DMS 273 treated with DMSO at 0.1 percent for 48 hours (cell line): ENCODE measurements around the gene WDR3.
A peak's percentile ranks its signal among the peaks of the same experiment; 100 is the strongest.
"Not testable (repeated sequence)": the region's sequence is repeated elsewhere in the genome, so short reads cannot be mapped to it uniquely, and the experiment has no call there.

Experiments
- DNase-seq: peaks from one replicate; lab custom pipeline; 2025; lab: John Stamatoyannopoulos, UW

The WDR3 gene

GRCh38 chr1:117929343-117930172, at the start of gene WDR3, which contains the start of gene GDAP2:
Gene WDR3, plus strand, starts transcription at chr1:117929739. Its CDS starts 3,581 bp downstream, at chr1:117933320.
Gene GDAP2, minus strand, starts transcription at chr1:117929621. Its CDS starts 9,264 bp downstream, at chr1:117920357.
- peak; percentile 93 for DNase-seq

DNA sequence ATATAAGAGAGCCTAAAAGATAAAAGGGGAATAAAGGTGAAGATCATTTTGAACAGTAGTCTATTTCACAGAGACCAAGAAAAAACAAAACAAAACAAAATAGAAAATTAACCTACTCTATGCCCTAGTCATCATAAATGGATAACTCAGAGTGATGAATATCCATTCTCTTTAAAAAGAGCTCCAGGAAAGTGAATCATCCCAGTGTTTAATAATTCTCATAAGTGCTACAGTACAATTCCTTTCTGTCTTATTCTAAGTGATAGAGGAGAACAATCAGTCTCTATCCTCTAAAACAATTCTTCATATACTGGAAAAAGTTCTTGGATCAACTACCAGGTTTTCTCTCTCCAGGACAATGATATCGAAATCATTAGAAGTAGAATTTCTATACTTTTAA, 45.9 kb upstream of the WDR3 start:
- DNase-seq, result no peak

GRCh38 chr1:117886101-117886795, 43.3 kb upstream of the WDR3 start:
- no peak for DNase-seq

DNA sequence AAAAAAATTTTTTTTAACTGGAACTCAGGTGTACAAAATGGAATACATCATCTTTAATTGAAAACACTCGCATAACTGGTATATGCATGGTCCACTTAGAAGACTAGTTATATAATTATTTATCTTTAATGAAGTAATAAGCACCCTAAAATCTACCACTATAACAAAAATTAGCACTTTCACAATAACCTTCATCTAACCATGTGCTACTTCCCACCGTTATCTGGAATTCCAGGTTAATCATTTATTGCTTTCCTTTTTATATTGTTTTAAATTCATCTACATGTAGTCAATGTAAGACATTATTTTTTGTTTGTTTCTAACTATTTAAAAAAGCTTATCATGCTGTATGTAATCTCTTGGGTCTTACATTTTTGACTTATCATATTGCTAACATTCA, 39.1 kb upstream of the WDR3 start:
- DNase-seq, result no peak

GRCh38 chr1:117892512-117892911, 37.0 kb upstream of the WDR3 start:
- no peak for DNase-seq

GRCh38 chr1:117894078-117894477, 35.5 kb upstream of the WDR3 start:
- no peak for DNase-seq

GRCh38 chr1:117895482-117896114, 33.9 kb upstream of the WDR3 start:
- DNase-seq, result peak; percentile 81

- DNase-seq, result no peak
Observed at GRCh38 chr1:117897551-117897950, 32.0 kb upstream of the WDR3 start.

DNA sequence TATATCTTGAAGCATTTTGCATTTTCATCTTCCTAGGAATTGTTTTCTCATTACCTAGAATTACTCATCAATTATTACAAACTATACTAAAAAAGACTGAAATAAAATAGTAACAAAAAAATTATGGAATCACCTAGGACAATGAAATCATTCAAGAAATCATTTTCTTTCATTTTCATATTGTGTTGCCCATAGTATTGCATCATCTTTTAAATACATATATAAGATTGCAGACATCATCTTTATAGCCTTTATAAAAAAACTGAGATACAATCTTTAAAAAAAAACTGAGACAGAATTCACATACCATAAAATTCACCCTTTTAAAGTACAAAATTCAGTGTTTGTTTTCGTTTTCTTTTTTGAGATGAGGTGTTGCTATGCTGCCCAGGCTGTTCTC, 29.7 kb upstream of the WDR3 start:
- DNase-seq, result no peak

DNA sequence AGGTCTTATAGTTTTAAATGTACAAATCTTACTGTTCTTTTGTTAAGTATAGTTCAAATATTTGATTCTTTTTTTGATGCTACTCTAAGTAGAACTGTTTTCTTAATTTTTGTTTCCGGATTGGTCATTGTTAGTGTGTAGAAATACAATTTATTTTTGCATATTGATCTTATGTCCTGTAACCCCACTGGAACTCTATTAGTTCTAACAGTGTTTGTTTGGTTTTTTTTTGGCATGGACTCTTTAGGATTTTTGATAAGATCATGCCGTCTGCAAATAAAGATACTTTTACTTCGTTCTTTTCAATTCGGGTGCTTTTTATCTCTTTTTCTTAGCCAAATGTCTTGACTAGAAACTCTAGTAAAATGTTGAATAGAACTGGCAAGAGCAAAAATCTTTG, 26.6 kb upstream of the WDR3 start:
- no peak for DNase-seq

DNA sequence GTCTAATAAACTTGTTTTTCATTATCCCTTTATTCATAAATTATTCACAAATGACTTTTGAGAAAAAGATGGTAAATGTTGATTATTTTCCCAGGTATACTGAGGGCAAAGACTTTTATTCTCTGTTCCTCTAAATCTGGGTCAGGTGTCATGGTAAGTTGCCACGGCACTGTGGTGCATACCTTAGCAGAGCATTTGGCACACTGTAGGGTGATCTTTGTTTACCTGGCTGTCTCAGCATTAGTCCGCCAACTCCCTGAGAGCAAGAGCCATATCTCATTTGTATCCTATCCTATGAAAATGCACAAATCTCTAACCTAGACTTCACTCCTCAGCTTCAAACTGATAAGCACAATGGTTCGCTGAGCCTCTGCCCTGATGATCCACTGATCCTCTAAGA, 25.1 kb upstream of the WDR3 start:
- DNase-seq, result no peak

DNA sequence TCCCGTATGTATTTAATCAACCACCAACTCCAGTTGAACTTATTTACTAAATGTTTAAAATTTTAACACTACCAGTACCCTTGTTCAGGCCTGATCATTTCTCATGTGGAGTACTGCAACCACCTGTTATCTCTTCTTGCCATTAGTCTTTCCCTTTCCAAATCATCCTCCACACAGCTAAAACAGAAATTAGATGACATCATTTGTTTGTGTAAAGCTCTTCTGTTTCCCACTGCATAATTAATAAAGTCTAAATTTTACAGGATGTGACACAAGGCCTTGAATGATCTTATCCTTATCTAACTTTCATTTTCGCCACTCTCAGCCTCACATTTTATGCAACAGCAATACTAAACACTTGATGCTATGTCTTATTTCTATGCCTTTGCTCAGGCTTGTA, 24.5 kb upstream of the WDR3 start:
- DNase-seq, result no peak

GRCh38 chr1:117911051-117911450, 18.5 kb upstream of the WDR3 start:
- DNase-seq, result no peak

DNA sequence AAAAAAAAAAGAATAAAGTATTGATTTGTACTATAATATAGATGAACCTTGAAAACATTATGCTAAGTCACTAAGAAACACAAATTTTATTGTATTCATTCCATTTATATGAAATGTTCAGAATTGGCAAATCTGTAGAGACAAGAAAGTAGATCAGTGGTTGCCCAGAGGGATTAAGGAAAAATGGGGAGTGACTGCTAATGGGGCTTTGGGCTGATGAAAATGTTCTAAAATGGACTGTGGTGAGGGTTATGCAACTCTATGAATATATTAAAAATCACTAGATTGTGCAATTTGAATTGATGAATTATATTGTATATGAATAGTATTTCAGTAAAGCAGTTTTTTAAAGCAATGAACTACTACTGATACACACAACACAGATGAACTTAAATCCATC, 10.2 kb upstream of the WDR3 start:
- DNase-seq, result no peak

DNA sequence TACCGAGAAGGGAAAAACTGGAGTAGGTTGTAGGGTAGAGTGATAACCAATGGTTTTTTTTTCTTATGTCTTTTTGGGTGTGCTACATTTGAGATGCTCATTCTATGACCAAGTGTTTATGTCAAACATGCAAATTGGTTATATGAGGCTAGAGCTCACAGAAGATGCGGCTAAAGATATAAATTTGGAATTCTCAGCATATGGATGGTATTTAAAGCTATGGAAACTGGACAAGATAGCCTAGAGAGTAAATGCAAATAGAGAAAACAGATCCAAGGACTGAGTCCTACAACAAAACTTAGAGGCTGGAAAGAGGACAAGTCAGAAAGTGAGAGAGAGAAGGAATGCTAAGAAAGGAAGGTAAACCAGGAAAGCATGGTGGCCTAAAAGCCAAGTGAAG, 7.5 kb upstream of the WDR3 start:
- DNase-seq, result no peak

GRCh38 chr1:117922717-117923116, 6.8 kb upstream of the WDR3 start:
- DNase-seq, result not testable (repeated sequence)

DNA sequence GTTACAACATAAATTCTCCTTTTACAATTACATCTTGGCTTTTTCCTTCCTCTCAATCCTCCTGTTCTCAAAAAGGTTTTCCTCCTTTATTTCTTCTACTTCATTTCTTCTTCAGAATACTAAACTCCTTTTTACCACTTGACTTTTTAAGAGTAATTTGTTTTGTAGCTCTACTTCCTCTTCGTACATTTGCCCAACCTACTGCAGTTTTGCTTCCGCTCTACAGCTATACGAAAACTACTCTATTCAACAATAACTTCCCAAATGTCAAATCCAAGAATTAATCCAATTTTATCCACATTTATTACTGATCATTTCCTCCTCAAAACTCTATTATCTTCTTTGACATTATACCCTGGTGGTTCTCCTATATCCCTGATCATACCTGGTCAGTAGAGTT, 3.6 kb upstream of the WDR3 start:
- no peak for DNase-seq

DNA sequence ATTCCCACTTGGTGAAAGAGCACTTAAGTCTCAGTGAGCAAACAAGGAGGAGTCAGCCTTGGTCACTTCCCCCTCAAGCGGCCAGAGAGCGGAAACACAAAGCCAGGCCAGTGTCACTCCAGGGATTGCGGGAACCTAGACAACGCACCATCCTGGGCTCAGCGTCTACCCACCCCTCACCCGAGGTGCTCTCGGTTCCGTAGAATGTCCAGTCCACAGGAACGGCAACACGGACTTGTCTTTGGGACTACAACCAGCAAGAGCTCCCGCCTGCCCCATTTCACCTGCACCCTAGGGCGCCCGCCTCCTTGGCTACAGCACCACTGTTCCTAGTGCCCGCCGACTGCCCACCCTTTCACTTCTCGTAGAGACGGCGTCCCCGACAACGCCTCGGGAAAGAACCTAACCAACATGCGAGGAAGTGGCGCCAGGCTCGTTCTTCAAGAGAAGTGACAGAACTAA, 627 bp upstream of the WDR3 start:
- DNase-seq, result peak; percentile 1

DNA sequence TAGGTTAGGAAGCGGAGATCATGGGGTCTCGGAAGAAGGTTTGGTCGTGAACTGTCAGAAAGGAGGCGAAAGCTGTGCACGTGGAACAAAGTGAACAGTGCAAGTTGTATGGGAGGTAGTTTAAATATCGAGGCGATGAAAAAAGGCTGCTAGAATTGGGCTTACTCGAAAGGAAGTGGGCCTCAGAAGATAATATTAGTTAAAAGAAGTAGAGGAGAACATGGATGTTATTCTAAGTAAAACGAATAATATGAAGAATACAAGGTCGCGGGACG, 571 bp downstream of the WDR3 start:
- no peak for DNase-seq

DNA sequence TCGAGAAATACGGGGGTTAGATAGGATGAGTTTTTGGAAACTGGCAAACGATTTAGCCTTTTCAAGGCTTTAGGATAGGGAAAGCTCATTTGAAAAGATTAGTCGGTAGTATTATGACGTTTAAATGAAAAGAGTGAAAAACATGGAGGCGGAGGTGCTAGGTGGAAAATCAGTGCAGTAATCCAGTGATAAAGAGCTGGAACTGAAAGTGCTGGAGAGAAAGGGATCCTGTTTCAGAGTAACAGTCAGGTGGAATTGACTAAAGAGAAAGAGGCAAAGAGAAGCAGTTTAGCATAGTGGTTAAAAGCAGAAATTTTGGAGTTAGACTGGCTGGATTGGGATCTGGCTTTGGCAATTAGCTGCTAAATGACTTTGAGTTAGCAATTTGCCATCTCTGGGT, 945 bp downstream of the WDR3 start:
- no peak for DNase-seq

DNA sequence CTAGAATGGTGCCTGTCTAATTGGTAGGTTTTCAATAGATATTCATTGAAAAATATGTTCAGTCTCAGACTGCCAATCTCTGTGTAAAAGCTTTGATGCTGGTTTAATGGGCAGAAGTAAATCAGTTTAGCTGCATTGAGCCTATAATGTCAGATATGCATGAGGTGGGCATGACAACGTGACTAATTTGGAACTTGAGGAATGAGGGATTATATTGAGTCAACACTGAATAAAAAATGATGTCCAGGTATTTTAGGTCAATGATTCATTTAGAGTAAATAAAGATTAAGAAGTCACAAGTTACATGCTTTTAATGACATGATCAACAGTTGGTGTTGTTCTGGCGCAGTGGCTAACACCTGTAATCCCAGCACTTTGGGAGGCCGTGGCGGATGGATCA, 3.0 kb downstream of the WDR3 start:
- no peak for DNase-seq

- no peak for DNase-seq
Observed at GRCh38 chr1:117933769-117934168, 4.2 kb downstream of the WDR3 start.

DNA sequence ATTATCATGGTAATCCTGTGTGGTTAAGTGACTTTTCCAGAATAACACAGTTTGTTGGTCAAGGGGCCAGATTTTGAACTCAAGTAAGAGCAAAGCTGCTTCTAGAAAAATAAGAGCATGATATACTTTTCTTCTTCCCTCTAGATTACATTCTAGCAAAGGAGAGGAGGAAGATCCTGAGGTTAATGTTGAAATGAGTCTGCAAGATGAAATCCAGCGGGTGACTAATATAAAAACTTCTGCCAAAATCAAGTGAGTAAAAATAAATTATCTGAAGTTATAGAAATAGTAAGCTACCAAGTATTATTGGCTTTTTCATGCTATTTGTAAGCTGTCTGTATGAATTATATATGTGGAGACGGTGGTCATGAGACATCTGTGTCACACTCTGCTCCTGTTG, 12.8 kb downstream of the WDR3 start:
- no peak for DNase-seq
